GM08714 (cell line): ENCODE results near the gene RPLP2.

Source experiments
- H3K4me3 ChIP-seq: fragments of 200-500 bp; sonication (Bioruptor generic); 2 replicates; pipeline ENCODE4 v1.5.1; 2014; ENCODE audit warnings: mild to moderate bottlenecking, low read length, inconsistent platforms
- ZNF274 ChIP-seq: IDR thresholded peaks from 2 replicates; pipeline ENCODE4 v1.6.1; 2012; ENCODE audit warnings: mild to moderate bottlenecking, low read depth, low read length

Gene RPLP2

GRCh38 chr11:809287-810039 lies at the start of gene RPLP2:
Gene RPLP2 (plus strand): TSS chr11:809967. CDS start chr11:810235, 268 bp downstream.
- no peak for TF ChIP-seq ZNF274

GRCh38 chr11:760236-760635 lies 49.5 kb upstream of the RPLP2 start:
- no peak for TF ChIP-seq ZNF274
- H3K4me3 ChIP-seq, result no peak overlapping the region

More at GRCh38 chr11:809287-810039, at the start of gene RPLP2:
- H3K4me3 ChIP-seq, result peak within 1 kb of the TSS; percentile 76

GRCh38 chr11:761526-762108 lies 48.1 kb upstream of the RPLP2 start:
- no peak overlapping the region for H3K4me3 ChIP-seq
- no peak for TF ChIP-seq ZNF274

- no peak for TF ChIP-seq ZNF274
- no peak overlapping the region for H3K4me3 ChIP-seq
These were observed 47.2 kb upstream of the RPLP2 start for GRCh38 chr11:762421-763072.

GRCh38 chr11:763073-763463 lies 46.7 kb upstream of the RPLP2 start:
- no peak for TF ChIP-seq ZNF274

GRCh38 chr11:763549-764321 lies 46.0 kb upstream of the RPLP2 start:
- no peak overlapping the region for H3K4me3 ChIP-seq
- TF ChIP-seq ZNF274, result no peak

More at GRCh38 chr11:763073-763463, 46.7 kb upstream of the RPLP2 start:
- no peak overlapping the region for H3K4me3 ChIP-seq

GRCh38 chr11:764322-765024 lies 45.3 kb upstream of the RPLP2 start:
- no peak overlapping the region for H3K4me3 ChIP-seq
- TF ChIP-seq ZNF274, result no peak

- H3K4me3 ChIP-seq, result no peak overlapping the region
- no peak for TF ChIP-seq ZNF274
These were observed 44.6 kb upstream of the RPLP2 start for GRCh38 chr11:765025-765801.

- H3K4me3 ChIP-seq, result no peak overlapping the region
- TF ChIP-seq ZNF274, result no peak
These were observed 44.0 kb upstream of the RPLP2 start for GRCh38 chr11:765802-766091.

GRCh38 chr11:766106-766935 lies 43.4 kb upstream of the RPLP2 start:
- TF ChIP-seq ZNF274, result no peak

GRCh38 chr11:766936-767210 lies 42.9 kb upstream of the RPLP2 start:
- no peak overlapping the region for H3K4me3 ChIP-seq
- no peak for TF ChIP-seq ZNF274

More at GRCh38 chr11:766106-766935, 43.4 kb upstream of the RPLP2 start:
- no peak overlapping the region for H3K4me3 ChIP-seq

- TF ChIP-seq ZNF274, result no peak
- no peak overlapping the region for H3K4me3 ChIP-seq
These were observed 42.5 kb upstream of the RPLP2 start for GRCh38 chr11:767238-767637.

- TF ChIP-seq ZNF274, result no peak
- no peak overlapping the region for H3K4me3 ChIP-seq
These were observed 39.7 kb upstream of the RPLP2 start for GRCh38 chr11:769887-770641.
